Measurements from ENCODE around the gene CIPC.

CIPC gene

GRCh38 chr14:77055306-77055705 lies 42.8 kb upstream of the CIPC start:
- no peak for TF ChIP-seq GABPA (IDR thresholded peaks at IDR 0.05; ENCODE audit: low read depth)
- no peak for TF ChIP-seq REST (IDR thresholded peaks at IDR 0.05; ENCODE audit: insufficient replicate concordance, low read depth)
- TF ChIP-seq CTCF (IDR thresholded peaks at IDR 0.05; ENCODE audit: insufficient read depth, low read length) = no peak
- TF ChIP-seq POLR2AphosphoS5 (IDR thresholded peaks at IDR 0.05; ENCODE audit: low read depth) = no peak
- TF ChIP-seq SPI1 (IDR thresholded peaks at IDR 0.05; ENCODE audit: borderline replicate concordance, low read depth) = no peak
- DNase-seq (ENCODE audit: low read depth in 1 of 2, low spot score in 1 of 2) = no peak
- no peak overlapping the region for H3K27ac ChIP-seq (replicated peaks)
- no peaks in the 10 kb centered on the region for H3K27me3 ChIP-seq (ENCODE audit: insufficient read depth, poor library complexity, severe bottlenecking)
- no peak overlapping the region for H3K4me3 ChIP-seq (replicated peaks; ENCODE audit: insufficient read depth, low read length)

GRCh38 chr14:77055981-77056380 lies 42.1 kb upstream of the CIPC start:
- Histone ChIP-seq H3K27ac (replicated peaks) (no peak overlapping the region), H3K4me3 (replicated peaks; ENCODE audit: insufficient read depth, low read length) (no peak overlapping the region), H3K27me3 (ENCODE audit: insufficient read depth, poor library complexity, severe bottlenecking) (no peaks in the 10 kb centered on the region)
- no peak for DNase-seq (ENCODE audit: low read depth in 1 of 2, low spot score in 1 of 2)
- TF ChIP-seq SPI1 (IDR thresholded peaks at IDR 0.05; ENCODE audit: borderline replicate concordance, low read depth) = no peak
- TF ChIP-seq REST (IDR thresholded peaks at IDR 0.05; ENCODE audit: insufficient replicate concordance, low read depth) = no peak
- no peak for TF ChIP-seq POLR2AphosphoS5 (IDR thresholded peaks at IDR 0.05; ENCODE audit: low read depth)
- TF ChIP-seq CTCF (IDR thresholded peaks at IDR 0.05; ENCODE audit: insufficient read depth, low read length) = no peak
- no peak for TF ChIP-seq GABPA (IDR thresholded peaks at IDR 0.05; ENCODE audit: low read depth)

GRCh38 chr14:77058117-77058516 lies 39.9 kb upstream of the CIPC start:
- TF ChIP-seq POLR2AphosphoS5 (IDR thresholded peaks at IDR 0.05; ENCODE audit: low read depth) (no peak), SPI1 (IDR thresholded peaks at IDR 0.05; ENCODE audit: borderline replicate concordance, low read depth) (no peak), GABPA (IDR thresholded peaks at IDR 0.05; ENCODE audit: low read depth) (no peak), CTCF (IDR thresholded peaks at IDR 0.05; ENCODE audit: insufficient read depth, low read length) (no peak), REST (IDR thresholded peaks at IDR 0.05; ENCODE audit: insufficient replicate concordance, low read depth) (no peak)
- Histone ChIP-seq H3K4me3 (replicated peaks; ENCODE audit: insufficient read depth, low read length) (no peak overlapping the region), H3K27me3 (ENCODE audit: insufficient read depth, poor library complexity, severe bottlenecking) (no peaks in the 10 kb centered on the region), H3K27ac (replicated peaks) (no peak overlapping the region)
- DNase-seq (ENCODE audit: low read depth in 1 of 2, low spot score in 1 of 2) = no peak

All from HL-60 (cell line).